ENCODE results near the gene FADS3.

FADS3 gene

GRCh38 chr11:61832207-61832606 lies 59.1 kb downstream of the FADS3 start:
- DNase-seq = no peak

DNA sequence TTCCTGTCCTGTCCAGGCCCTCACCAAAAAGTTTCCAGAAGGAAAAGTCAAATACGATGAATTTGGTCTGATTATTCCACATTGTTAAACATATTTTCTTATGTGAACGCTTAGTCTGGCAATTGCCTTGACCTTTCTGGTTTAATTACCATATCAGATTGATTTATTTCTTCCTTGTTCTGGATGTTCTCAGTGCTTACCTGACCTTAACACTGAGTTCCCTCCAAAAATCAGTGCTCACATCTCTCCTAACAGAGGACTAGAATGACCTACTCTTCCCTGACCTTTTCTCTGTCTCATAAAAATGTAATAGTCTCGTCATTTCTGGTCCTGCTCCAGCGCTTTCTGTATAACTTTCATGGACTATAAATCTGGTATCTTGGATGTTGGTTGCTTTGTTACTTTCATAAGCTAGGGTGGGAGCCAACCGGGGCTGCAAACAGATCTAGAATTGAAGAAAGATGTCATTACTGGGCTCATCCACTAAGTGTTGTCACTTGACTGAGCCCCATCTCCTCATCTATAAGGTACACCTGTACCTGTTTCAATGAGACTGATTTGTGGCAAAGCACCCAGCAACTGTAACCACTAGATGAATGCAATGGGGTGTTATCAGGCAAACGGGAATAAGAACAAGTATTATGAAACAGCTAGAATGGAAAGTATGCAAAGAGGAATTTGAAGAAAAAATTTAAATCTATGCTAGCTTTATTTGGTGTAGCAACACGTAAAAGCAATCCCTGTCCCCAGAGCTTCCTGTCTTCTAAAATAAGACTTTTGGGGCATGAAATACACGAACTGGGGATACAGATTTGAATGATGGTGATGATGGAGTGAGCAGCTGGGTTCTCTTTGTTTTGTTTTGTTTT lies 60.9 kb downstream of the FADS3 start:
- DNase-seq = no peak

- DNase-seq = no peak
Observed at GRCh38 chr11:61829806-61830205, 61.5 kb downstream of the FADS3 start.

DNA sequence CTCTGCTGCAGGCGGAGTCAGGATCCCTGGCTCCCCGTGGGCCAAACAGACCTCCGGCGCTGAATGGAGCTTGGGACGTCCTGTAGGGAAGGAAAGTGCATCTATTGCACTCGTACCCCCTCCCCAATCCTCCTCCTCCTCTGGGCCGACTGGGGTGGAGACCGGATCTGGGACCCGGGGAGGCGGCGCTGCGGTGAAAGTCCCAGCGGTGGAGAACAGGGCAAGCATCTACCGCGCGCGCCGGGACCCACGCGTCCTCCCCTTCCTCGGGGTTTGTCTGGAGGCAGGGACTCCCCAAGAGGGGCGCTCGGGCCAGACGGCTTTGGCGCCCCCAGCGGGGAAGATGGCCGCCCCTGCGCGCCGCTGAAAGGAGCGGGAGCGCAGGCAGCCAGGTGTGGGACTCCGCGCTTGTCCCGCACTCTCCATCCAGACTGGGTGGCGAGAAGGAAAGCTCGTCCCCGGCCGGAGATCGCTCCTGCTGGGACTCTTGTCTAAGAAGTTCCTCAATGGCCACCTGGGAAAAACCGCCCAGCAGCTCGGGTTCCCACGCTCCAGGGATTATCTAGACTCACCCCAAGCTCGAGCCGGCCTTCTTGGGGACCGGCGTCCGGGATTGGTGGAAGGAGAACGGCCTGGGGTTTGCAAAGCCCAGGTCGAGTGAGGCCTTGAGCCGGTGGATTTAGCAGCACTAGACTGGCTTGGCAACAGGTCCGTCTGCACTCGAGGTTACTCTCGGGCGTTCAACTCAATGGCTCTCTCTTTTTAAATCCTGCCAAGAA lies 62.5 kb downstream of the FADS3 start:
- no peak for DNase-seq

DNA sequence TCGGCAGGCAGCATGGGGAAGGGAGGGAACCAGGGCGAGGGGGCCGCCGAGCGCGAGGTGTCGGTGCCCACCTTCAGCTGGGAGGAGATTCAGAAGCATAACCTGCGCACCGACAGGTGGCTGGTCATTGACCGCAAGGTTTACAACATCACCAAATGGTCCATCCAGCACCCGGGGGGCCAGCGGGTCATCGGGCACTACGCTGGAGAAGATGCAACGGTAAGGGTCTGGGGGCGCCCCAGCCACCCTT lies 63.0 kb downstream of the FADS3 start:
- no peak for DNase-seq

GRCh38 chr11:61827571-61828378 lies 63.6 kb downstream of the FADS3 start, which contains the start of gene FADS2:
TSS of gene FADS2 (plus strand) at chr11:61828300. CDS start at chr11:61828391, 91 bp downstream.
- DNase-seq = peak; percentile 54

DNA sequence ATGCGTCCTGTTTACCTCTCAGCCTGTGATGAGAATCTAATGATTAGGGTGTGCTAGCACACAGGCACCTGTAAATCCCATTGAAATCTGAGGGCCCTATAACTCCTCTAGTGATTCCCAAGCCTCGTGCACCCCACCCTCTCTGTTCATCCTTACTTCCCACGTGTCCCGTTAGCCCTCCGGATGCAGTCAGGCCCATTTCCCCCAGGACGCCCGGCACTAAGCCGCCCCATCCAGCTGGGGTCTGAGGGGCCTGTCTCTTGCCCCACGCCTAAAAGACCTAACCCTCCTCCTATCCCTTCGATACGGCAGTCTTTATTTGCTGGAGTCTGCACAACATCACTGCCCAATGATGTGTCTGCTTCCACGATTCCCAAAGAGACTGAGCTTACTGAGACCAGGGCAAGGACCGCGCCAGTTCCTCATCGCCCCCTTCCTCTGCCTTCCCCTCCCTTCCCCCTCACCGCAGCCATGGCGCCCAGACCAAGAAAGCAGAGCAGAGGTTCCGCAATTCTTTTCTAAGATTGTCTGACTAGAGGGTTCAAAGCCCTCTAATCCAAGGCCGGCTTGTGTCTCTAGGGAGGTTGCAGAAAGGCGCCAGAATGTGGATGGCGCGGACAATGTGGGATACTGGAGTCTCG lies 64.3 kb downstream of the FADS3 start:
- no peak for DNase-seq
